Anterior cingulate cortex (tissue), 58 donors: ENCODE measurements around the gene MYRFL.
"Not testable (repeated sequence)": the region's sequence is repeated elsewhere in the genome, so short reads cannot be mapped to it uniquely, and the experiment has no call there.

Experiments used
- DNase-seq, 58 donors: peaks; one replicate each; lab custom pipeline; 2025; lab: John Stamatoyannopoulos, UW

The MYRFL gene

DNA sequence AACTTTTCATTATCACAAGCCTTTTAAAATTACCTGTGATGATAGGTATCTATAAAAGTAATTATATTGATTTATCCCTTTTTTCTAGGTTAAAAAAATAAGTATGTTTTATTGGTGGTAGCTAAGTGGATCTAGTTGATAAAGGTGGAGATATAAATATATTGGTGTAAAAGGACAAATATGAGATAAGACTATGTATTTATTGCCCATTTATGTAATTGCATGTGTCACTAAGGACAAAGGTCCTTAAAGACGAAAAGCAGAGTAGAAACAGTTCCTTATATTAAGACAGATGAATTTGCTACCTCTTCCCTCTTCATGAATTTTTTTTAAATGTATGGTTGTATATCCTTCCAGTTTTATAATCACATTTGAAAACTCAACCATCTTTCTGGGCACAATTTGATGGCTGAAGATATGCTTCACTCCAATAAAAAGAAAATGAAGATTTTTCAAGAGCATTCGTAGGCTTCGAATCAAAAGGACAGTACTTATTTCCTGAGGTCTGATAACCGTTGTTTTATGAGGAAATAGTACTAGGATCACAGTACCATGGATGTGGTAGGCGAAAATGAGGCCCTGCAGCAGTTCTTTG is at the start of gene MYRFL:
Gene MYRFL (plus strand): TSS at position 262 of the 595 bp plus-strand sequence. CDS start 291 bp downstream, at position 553.
- DNase-seq: no peak

GRCh38 chr12:69779928-69780327 is 45.1 kb upstream of the MYRFL start:
- no peak for DNase-seq

DNA sequence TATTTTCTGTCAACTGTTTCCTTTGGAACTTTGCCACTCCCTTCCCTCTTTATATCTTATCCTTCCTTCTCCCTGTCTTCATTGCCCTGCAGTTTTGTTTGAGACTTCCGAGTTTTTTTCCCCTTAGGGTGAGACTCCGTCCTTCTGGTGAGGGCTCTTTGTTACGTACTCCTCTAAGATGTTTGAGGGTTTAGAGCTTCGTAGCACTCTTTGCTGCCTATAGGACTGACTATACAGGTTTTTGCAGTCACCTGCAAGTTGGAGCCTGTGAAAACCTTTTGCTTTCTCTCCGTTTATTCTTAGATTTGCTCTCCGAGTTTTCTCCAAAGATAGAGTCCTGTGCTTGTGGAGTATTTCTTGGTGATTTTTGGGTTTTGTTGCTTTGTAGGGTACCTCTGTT is 41.7 kb upstream of the MYRFL start:
- DNase-seq: no peak

DNA sequence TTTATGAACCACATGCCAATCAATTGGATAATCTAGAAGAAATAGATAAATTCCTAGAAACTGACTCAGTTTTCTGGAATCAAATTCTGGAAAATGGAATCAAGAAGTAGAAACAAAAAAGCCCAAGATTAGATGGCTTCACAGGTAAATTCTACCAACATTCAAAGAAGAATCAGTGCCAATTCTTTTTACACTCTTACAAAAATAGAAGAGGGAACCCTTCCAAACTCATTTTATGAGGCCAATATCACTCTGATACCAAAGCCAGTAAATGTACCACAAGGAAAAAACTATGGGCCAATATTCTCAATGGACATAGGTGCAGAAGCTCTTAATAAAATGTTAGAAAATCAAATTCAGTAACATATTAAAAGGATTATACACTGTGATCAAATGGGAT is 35.7 kb upstream of the MYRFL start:
- DNase-seq: no peak

GRCh38 chr12:69792533-69792932 is 32.5 kb upstream of the MYRFL start:
- DNase-seq: no peak

GRCh38 chr12:69807101-69807897 is 17.7 kb upstream of the MYRFL start:
- DNase-seq: not testable (repeated sequence)

DNA sequence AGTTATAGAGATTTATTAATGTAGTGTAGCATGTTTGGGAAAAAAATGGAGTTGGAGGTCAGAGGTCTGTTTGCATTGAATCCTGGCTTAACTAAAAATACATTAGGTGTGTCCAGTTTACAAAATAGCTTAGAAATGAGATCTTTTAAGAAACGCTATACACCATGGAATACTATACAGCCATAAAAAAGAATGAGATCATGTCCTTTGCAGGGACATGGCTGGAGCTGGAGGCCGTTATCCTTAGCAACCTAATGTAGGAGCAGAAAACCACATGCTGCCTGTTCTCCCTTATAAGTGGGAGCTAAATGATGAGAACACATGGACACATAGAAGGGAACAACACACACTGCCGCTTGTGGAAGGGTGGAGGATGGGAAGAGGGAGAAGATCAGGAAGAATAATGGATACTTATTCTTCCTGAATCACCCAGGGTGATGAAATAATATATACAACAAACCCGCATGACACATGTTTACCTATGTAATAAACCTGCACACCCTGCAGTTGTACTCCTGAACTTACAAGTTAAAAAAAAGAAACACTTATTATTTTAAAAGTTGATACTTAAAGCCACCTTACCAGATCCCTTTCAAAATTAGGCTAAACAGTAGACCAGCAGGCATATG is 14.0 kb upstream of the MYRFL start:
- no peak for DNase-seq

- no peak for DNase-seq
These were observed 8.9 kb upstream of the MYRFL start for GRCh38 chr12:69816082-69816481.

DNA sequence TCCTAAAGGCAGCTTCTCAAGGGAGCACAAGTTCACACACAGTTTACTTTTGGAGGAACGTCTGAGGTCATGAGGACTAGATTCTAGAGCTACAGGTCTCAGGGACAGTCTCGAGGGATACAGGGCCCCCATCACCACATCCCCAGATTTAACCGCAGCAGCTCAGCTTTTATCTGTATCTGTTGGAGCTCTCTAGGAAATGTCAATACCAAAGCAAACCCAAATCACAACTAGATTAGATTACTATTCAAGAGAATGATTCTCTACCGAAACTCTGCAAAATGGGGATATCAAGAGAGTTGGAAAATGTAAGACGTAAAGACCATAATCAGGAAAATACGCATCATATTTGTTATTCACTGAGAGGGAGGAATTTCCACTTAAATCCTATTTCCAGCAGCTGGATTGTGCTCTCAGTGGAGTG is 4.0 kb upstream of the MYRFL start:
- DNase-seq: no peak

DNA sequence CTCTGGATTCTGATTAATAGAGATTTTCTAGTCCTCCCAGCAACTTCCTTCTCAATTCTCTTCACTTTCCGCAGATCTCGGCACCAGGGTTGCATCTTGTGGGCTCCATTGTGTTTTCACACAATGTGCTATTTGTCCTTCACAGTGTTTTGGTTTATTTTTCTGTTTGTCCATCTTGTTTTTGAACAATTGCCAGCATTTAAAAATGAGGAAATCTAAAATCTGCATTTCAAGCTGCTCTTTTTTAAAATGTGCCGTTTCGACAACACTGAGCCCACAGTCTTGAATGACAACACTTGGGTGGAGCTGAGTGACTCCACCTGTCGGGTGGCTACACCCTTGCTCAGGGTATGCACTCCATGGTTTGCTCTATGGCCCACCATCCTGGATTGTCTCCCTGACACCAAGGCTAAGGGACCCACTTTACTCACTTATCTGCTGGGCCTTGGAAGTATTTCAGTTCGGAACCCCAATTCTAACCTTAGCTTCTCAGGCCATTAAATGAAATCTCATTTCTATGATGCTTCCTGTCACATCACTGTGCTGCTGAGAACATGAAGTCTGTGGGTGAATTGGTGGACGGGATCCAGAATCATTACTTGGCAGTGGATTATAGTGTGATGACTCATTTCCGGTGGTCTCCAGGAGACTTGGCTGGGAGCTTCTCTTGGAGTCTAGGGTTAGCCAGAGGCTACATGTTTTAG is 3.4 kb upstream of the MYRFL start:
- peak in 8 of 58 donors; percentile 3 to 51 (median 22) for DNase-seq

GRCh38 chr12:69822201-69822860 is 2.7 kb upstream of the MYRFL start:
- no peak for DNase-seq

DNA sequence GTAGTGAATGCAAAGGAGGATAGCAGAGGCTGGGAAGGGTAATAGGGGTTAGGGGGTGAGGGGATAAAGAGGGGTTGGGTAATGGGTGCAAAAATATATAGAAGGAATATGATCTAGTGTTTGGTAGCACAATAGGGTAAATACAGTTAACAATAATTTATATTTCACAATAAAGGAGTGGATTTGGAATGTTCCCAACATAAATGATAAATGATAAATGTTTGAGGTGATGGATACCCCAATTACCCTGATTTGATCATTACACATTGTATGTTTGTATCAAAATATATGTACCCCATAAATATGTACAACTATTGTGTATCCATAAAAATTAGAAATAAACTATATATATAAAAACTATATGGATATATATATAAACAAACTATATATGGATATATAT is 999 bp upstream of the MYRFL start:
- no peak for DNase-seq

DNA sequence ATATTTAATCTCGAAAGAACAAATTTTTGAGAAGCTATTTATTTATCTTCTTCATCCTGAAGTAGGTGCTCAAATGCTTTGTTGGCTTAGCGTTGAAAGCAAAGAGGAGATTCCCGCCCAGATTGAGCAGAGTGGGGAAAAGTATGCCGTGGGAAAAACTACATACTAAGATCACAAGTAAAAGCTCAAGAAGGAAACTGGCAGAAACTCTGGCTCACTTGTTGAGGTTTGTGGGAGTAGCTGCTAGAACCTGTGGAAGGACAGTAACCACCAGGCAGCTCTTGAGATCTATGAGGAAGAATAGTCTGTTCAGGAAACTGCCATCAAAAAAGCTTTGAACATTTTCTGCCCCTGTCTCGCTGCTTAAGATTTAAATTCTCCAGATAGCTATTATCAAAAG is 3.9 kb downstream of the MYRFL start:
- no peak for DNase-seq

DNA sequence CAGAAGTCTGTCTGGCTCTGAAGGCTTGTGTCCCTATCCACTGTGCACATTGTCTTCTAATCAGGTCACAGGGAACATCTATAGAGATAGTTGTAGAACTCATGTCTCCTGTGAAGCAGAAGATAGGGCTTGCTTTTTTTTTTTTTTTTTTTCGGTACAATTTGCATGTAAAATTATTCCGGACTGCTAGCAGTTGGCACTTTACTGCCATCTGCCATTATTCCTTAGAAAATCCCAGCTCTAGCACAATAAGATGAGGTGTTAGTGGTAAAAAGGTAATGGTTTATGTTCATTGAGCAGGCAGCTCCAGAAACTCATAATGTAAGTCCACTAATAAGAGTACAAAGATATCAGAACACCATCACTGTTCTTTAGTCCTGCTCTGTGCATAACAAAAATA is 8.7 kb downstream of the MYRFL start:
- DNase-seq: no peak

- DNase-seq: no peak
These were observed 9.1 kb downstream of the MYRFL start for GRCh38 chr12:69834147-69834546.

GRCh38 chr12:69834576-69834975 is 9.5 kb downstream of the MYRFL start:
- no peak for DNase-seq

- DNase-seq: no peak
These were observed 10.1 kb downstream of the MYRFL start for GRCh38 chr12:69835081-69835480.

DNA sequence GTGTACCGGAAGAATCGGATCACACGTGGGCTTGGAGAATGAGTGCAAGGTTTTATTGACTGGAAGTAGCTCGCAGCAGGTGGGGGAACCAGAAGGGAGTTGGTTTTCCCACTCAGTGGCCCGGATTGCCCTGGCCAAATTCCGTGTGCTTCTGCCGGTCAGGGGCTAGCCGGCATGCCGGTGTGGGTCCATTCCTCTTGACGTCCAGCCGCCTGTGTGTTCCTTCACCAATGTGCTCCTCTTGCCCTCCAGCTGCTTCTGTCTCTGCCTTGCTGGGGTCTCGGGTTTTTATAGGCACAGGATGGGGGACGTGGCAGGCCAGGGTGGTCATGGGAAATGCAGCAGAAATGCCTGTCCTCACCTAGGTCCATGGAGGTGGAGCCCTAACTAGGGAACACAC is 11.0 kb downstream of the MYRFL start:
- DNase-seq: no peak

GRCh38 chr12:69837191-69837590 is 12.2 kb downstream of the MYRFL start:
- DNase-seq: peak in 8 of 58 donors; percentile 2 to 30 (median 17)

- no peak for DNase-seq
These were observed 12.8 kb downstream of the MYRFL start for GRCh38 chr12:69837657-69838415.
